ENCODE data around the gene FCRL2. TPM values are rescaled to one million over a fixed set of nuclear protein-coding genes. Genes with fewer than 3 reads are reported as not detected.

The FCRL2 gene, protein sequence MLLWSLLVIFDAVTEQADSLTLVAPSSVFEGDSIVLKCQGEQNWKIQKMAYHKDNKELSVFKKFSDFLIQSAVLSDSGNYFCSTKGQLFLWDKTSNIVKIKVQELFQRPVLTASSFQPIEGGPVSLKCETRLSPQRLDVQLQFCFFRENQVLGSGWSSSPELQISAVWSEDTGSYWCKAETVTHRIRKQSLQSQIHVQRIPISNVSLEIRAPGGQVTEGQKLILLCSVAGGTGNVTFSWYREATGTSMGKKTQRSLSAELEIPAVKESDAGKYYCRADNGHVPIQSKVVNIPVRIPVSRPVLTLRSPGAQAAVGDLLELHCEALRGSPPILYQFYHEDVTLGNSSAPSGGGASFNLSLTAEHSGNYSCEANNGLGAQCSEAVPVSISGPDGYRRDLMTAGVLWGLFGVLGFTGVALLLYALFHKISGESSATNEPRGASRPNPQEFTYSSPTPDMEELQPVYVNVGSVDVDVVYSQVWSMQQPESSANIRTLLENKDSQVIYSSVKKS
- not detected in 2 replicates for total RNA-seq

GRCh38 chr1:157776971-157777391 lies at the start of gene FCRL2:
Gene FCRL2 (minus strand): TSS chr1:157777132. CDS start chr1:157777073, 59 bp downstream.

DNA sequence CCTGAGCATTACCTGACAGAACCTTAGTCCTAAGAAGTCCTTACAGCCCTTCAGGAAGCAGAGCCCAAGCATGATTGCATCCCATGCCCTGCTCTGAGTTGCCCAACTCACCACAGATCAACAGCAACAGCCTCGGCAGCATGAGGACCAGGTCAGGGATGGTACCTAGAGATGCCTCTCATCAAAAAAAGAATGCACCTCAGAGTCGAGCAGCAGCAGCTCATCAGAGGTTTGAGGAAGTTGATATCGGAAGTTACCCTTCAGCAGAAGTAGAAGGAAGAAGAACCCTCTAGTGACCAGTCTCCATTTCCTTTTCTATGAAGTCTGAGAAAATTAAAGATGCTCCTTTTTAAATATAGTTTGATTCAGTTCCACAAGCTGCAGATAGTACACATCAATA lies 43.0 kb upstream of the FCRL2 start, which contains the start of gene FCRL1:
Gene FCRL1, minus strand, starts transcription at position 225 of the 400 bp plus-strand sequence. Its CDS starts 83 bp downstream, at position 142.

GRCh38 chr1:157700732-157701131 lies 76.2 kb downstream of the FCRL2 start, which contains the start of gene FCRL3:
Gene FCRL3 (minus strand): TSS chr1:157700769. CDS start chr1:157700489, 280 bp downstream.

Other genes starting within 250 kb of the FCRL2 start
- gene FCRL5, start 224.6 kb downstream of the FCRL2 start, total RNA-seq, result not detected in 2 replicates
- not detected in 2 replicates for gene FCRL4, start 179.0 kb downstream of the FCRL2 start, total RNA-seq
- not detected in 2 replicates for gene FCRL3, start 76.4 kb downstream of the FCRL2 start, total RNA-seq
- gene FCRL1, start 43.0 kb upstream of the FCRL2 start, total RNA-seq, result not detected in 2 replicates
- gene CD5L, start 64.7 kb upstream of the FCRL2 start, total RNA-seq, result not detected in 2 replicates
- gene KIRREL1, start 216.5 kb upstream of the FCRL2 start, total RNA-seq, result 73.8 and 134 TPM in 2 replicates

Measured in uterine smooth muscle cell (primary cell).